ENCODE results near the gene CLPSL2. TPM values are rescaled to one million over a fixed set of nuclear protein-coding genes. Genes with fewer than 3 reads are reported as not detected.

CLPSL2 gene
- total RNA-seq, 1 donor from 2014 or later, result not detected

DNA sequence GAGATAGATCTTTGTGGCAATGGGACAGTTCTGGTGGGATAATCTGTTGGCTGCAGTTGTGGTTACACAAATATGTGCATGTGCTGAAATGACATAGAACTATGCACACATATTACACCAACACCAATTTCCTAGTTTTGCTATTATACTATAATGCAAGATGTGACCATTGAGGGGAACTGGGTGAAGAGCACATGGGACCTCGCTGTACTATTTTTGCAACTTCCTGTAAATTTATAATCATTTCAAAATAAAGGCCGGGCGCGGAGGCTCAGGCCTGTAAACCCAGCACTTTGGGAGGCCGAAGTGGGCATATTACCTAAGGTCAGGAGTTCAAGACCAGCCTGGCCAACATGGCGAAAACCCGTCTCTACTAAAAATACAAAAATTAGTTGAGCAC is 30.9 kb upstream of the CLPSL2 start:
- H3K27me3 ChIP-seq (ENCODE audit: control insufficient read depth, insufficient read depth, low read length), result no peaks in the 10 kb centered on the region
- no peak for DNase-seq (ENCODE audit: low read depth)
- no peak for FAIRE-seq
- H3K4me3 ChIP-seq (ENCODE audit: low read depth, low read length), result no peak overlapping the region
- H3K36me3 ChIP-seq (ENCODE audit: control insufficient read depth, insufficient read depth, low read length), result no peaks in the 10 kb centered on the region
- TF ChIP-seq, protein P1, sequence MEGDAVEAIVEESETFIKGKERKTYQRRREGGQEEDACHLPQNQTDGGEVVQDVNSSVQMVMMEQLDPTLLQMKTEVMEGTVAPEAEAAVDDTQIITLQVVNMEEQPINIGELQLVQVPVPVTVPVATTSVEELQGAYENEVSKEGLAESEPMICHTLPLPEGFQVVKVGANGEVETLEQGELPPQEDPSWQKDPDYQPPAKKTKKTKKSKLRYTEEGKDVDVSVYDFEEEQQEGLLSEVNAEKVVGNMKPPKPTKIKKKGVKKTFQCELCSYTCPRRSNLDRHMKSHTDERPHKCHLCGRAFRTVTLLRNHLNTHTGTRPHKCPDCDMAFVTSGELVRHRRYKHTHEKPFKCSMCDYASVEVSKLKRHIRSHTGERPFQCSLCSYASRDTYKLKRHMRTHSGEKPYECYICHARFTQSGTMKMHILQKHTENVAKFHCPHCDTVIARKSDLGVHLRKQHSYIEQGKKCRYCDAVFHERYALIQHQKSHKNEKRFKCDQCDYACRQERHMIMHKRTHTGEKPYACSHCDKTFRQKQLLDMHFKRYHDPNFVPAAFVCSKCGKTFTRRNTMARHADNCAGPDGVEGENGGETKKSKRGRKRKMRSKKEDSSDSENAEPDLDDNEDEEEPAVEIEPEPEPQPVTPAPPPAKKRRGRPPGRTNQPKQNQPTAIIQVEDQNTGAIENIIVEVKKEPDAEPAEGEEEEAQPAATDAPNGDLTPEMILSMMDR (IDR thresholded peaks at IDR 0.05; ENCODE audit: insufficient read depth, low read length, severe bottlenecking), result no peak

DNA sequence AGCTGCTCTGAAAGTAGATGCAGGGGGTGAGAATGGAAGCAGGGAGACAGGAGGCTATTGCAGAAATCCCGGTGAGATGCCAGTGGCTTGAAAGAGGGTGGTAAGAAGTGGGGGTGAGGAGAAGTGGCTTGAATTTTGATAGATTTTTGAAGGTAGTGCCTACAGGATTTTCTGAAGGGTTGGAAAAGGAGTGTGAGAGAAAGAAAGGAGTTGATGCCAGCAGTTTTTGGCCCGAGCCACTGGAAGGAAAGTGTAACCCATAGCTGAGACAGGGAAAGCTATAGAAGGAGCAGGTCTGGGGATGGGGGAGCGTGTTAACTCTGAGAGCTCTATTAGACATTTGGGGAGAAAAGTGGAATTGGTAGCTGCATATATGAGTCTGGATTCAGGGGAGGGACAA is 29.9 kb upstream of the CLPSL2 start:
- DNase-seq (ENCODE audit: low read depth) (no peak), FAIRE-seq (no peak)
- TF ChIP-seq, protein P1 (IDR thresholded peaks at IDR 0.05; ENCODE audit: insufficient read depth, low read length, severe bottlenecking), result no peak
- no peaks in the 10 kb centered on the region for H3K36me3 ChIP-seq (ENCODE audit: control insufficient read depth, insufficient read depth, low read length)
- H3K27me3 ChIP-seq (ENCODE audit: control insufficient read depth, insufficient read depth, low read length), result no peaks in the 10 kb centered on the region
- H3K4me3 ChIP-seq (ENCODE audit: low read depth, low read length), result no peak overlapping the region

DNA sequence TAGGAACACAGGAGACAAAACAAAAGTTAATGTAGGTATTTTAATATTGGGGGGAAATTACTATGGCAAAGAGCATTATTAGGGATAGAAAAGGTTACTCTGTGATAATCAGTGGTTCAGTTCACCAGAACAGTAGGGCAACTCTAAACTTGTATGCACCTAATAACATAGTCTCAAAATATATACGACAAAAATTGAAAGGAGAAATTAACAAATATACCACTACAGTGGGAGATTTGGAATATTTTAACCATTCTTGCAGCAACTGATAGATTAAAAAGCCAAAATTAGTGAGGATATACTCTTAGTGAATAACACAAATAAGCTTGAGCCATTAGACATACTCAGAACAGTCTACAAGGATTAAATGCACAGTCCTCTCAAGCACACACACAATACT is 28.5 kb upstream of the CLPSL2 start:
- Histone ChIP-seq H3K27me3 (ENCODE audit: control insufficient read depth, insufficient read depth, low read length) (no peaks in the 10 kb centered on the region), H3K4me3 (ENCODE audit: low read depth, low read length) (no peak overlapping the region), H3K36me3 (ENCODE audit: control insufficient read depth, insufficient read depth, low read length) (no peaks in the 10 kb centered on the region)
- no peak for DNase-seq (ENCODE audit: low read depth)
- FAIRE-seq, result no peak
- TF ChIP-seq, protein P1 (IDR thresholded peaks at IDR 0.05; ENCODE audit: insufficient read depth, low read length, severe bottlenecking), result no peak

DNA sequence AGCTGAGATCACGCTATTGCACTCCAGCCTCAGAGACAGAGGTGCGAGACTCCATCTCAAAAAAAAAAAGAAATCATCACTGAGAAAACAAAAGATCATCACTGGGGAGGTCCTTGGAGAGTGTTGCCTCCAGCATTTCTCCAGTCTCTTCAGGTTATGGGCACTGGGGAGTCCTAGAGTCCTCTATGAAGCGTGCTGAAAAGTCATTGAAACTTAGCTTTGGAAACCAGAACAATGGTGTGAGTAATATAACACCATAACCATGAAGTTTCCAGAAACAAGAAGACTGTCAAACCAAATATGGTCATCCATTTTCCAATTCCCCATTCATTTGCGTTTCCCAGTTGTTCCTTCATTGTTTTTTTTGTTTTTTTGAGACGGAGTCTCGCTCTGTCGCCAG is 25.8 kb upstream of the CLPSL2 start:
- FAIRE-seq, result no peak
- Histone ChIP-seq H3K27me3 (ENCODE audit: control insufficient read depth, insufficient read depth, low read length) (no peaks in the 10 kb centered on the region), H3K4me3 (ENCODE audit: low read depth, low read length) (no peak overlapping the region), H3K36me3 (ENCODE audit: control insufficient read depth, insufficient read depth, low read length) (no peaks in the 10 kb centered on the region)
- DNase-seq (ENCODE audit: low read depth), result no peak
- TF ChIP-seq, protein P1 (IDR thresholded peaks at IDR 0.05; ENCODE audit: insufficient read depth, low read length, severe bottlenecking), result no peak

DNA sequence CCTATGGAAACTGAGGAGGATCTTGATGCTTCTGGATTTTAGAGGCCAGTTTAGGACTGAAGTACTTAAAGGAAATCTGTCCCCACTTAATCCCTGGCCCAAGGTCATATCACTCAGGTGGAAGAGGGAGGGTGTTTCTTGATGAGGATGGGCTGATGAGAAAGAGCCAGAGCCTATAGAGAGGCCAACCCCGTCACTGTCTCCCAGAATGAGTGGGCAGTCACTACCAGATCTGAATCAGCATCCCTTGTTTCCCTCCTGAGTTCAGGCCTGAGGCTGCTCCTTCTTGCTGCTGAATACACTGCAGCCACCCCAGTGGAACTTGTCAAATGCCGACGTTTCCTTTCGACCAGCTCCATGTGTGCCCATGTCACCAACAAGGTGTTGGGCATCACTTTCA is 24.8 kb upstream of the CLPSL2 start:
- Histone ChIP-seq H3K4me3 (ENCODE audit: low read depth, low read length) (no peak overlapping the region), H3K36me3 (ENCODE audit: control insufficient read depth, insufficient read depth, low read length) (no peaks in the 10 kb centered on the region), H3K27me3 (ENCODE audit: control insufficient read depth, insufficient read depth, low read length) (no peaks in the 10 kb centered on the region)
- DNase-seq (ENCODE audit: low read depth), result no peak
- FAIRE-seq, result no peak
- TF ChIP-seq, protein P1 (IDR thresholded peaks at IDR 0.05; ENCODE audit: insufficient read depth, low read length, severe bottlenecking), result no peak

DNA sequence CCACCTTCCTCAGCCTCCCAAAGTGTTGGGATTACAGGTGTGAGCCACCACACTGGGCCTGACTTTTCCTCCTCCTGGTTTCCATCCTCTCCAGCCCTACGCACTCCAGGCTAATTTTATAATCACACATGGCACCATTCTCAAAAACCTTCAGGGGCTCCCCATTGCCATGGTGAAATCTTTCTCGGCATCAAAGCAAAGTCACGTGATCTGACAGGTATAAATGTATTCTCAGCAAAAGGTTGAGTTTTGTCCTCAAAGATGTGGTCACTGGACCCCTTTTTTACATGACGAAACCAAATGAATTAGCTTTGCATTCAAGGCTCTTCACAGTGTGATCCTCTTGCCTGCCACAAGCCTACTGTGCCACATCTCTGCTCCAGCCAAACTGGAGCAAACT is 24.1 kb upstream of the CLPSL2 start:
- FAIRE-seq (no peak), DNase-seq (ENCODE audit: low read depth) (no peak)
- H3K4me3 ChIP-seq (ENCODE audit: low read depth, low read length), result no peak overlapping the region
- H3K27me3 ChIP-seq (ENCODE audit: control insufficient read depth, insufficient read depth, low read length), result no peaks in the 10 kb centered on the region
- TF ChIP-seq, protein P1 (IDR thresholded peaks at IDR 0.05; ENCODE audit: insufficient read depth, low read length, severe bottlenecking), result no peak
- H3K36me3 ChIP-seq (ENCODE audit: control insufficient read depth, insufficient read depth, low read length), result no peaks in the 10 kb centered on the region
